ENCODE measurements around the gene RBM23.
A peak's percentile ranks its signal among the peaks of the same experiment; 100 is the strongest.
"Not testable (repeated sequence)": the region's sequence is repeated elsewhere in the genome, so short reads cannot be mapped to it uniquely, and the experiment has no call there.

RBM23 gene

DNA sequence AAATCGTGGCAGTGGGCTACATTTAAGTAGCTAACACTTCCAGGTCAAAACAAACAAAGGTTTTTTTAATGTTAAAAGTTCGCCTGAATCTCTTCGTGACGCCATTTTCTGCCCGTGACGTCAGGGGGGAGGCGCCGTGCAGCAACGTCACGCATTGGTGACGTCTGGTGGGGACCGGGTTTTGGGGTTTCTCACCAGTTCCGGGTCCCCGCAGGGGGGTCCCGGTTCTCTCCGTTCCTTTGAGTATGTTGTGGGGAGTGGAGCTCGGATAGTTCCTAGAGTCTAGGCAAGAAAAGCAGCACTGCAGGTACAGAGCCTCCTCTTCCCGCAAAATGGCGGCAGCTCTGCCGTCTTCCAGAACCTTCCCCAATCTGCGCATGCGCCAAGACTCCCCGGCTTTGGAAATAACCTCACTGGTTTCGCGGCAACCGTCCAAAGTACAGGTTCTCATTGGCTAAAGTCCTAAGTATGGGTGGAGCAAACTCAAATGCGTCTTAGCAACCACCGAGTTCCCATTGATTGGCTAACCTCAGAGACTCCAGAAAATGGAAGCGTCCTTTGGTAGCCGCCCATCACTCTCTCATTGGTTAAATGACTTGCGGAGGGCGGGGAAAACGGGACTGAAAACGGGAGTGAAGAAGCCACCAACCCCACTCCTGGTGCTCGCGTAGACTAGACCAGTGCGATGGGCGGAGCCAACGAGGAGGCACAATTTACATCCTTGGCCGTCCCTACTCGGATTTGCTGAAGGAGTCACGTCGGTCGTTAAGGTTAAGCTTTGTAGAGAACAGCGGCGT lies at the start of gene RBM23:
TSS of gene RBM23 (minus strand) at position 346 of the 797 bp plus-strand sequence.
- DNase-seq, result peak; percentile 99

DNA sequence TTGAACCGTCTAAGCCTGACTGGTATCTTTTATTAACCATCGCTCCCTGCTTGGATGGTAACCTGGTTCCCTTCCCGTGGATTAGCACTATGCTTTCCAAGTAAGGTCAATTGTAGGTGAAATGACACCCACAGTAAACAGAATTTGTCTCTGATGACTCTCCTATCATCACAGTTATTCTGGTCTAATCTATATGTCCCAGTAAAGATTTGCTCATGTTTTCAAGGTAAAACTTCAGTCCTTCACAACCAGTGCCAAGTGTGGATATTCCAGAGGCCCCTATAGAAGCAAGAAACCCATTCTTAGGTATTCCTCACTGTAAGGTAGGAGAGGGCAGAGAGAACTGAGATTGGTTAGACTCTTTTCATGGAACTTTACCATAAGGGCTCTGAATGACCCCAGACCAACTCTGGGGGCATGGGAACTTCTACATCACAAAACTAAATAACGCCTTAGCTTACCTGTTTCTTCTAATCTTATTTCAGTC lies 47.9 kb upstream of the RBM23 start:
- DNase-seq, result no peak

DNA sequence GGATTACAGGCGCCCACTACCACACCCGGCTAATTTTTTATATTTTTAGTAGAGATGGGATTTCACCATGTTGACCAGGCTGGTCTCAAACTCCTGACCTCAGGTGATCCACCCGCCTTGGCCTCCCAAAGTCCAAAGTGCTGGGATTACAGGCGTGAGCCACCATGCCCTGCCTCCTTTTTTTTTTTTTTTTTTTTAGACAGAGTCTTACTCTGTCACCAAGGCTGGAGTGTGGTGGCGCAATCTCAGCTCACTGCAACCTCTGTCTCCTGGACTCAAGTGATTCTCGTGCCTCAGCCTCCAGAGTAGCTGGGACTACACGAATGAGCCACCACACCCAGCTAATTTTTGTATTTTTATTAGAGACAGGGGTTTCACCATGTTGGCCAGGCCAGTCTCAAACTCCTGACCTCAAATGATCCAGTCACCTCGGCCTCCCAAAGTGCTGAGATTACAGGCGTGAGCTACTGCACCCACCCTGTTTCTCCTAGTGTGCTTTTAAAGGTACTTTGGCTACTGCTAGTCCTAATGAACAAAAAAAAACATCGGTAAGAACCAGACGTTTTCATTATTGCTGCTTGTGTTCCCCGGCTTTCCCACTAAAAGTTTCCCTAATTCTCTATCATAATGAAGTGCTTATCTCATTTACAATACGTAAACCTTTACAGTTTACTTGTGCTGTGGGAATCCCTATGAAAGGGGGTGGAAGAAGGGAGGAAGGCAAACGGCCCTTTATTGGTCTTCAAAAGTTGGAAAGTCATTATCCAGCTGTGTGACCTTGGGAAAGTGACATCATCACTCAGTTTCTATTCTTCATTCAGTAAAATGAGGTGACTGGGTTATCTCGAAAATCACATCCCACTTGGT lies 47.2 kb upstream of the RBM23 start:
- not testable (repeated sequence) for DNase-seq

DNA sequence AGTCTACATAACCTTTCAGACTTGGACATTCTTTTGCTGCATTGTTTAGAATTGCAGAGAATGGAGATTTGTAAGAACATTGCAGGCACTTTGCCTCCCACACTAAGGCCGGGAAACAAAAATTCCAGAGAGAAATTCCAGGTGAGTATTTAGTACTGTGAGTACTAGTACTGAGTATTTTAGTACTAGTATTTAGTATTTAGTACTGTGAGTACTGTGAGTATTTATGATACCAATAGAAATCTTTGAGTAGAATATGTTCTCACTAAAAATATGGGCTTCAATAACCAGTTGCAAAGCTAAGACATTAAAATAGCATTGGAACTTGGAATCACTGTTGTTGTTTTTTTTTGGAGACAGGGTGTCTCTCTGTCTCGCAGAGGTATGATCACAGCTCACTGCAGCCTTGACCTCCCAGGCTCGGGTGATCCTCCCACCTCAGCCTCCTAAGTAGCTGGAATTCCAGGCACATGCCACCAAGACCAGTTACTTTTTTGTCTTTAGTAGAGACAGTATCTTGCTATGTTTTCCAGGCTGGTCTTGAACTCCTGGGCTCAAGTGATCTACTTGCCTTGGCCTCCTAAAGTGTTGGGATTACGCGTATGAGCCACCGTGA lies 43.2 kb upstream of the RBM23 start:
- no peak for DNase-seq

DNA sequence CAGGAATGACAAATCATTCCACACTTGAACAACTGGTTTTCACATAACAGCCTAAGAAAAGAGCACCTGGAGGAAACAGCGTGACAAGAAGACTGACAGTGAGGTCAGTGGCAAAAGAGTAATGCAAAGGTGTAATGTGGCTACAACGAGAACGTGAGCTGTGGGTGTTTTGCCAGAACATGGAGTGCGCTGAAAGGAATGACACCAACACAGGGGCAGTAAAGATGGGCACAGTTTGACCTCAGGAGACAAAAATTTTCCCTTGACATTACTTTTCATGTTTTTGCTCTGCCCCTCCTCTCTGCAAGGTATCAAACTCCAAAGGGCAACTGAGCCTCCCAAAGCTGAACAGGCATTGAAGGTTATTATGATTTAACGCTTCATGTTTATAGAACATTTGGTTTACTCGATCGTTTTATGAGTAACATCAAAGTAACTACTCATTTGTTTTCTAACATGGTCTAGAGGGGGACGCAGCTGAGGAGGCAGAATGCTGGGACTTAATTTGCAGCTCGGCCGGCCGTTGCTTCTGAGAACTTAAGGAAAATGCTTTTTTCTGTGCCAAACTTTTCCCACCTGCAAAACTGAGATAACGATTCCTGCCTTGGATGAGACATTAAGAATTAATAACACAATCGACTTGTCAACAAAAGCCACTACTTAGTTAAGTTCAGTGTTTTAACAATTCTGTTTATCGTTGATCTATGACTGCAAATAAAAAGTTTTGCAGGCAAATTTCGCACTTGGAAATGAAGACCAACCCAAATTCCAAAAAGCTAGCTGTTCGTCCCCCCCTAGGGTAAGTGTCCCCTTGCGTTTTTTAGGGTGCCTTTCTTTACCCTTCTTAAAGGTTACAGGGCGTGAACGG lies 37.0 kb upstream of the RBM23 start:
- no peak for DNase-seq

DNA sequence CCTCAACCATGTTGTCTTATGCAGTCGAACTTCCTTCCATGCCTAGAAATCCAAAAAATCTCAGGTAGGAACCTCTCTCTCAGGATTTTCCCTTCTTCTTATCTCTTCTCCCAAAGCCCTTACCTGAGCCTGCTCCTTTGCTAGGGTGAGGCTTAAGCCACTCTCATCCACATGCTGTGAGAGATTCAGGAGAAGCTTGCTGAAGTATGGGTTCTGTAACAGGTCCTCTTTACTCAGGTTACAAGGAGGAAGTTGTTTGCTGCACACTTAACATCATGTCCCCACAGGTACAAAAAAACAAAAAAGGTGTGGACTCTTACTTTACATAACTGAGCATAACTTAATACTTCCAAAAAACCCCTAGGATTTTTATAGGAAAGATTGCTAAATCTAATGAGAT lies 33.5 kb upstream of the RBM23 start:
- no peak for DNase-seq

DNA sequence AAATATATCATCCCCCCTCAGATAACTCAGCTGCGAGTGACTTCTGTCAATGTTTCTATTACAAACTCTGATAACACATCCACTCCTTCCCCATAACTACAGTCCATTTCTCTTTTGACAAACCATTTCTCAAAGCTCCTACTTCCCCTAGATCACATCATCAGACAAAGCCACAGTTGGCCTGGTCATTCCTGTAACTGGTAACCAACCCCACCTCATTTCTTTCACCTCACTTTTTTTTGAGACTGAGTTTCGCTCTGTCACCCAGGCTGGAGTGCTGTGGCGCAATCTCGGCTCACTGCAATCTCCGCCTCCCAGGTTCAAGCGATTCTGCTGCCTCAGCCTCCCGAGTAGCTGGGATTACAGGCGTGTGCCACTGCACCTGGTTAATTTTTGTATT lies 32.8 kb upstream of the RBM23 start:
- not testable (repeated sequence) for DNase-seq

DNA sequence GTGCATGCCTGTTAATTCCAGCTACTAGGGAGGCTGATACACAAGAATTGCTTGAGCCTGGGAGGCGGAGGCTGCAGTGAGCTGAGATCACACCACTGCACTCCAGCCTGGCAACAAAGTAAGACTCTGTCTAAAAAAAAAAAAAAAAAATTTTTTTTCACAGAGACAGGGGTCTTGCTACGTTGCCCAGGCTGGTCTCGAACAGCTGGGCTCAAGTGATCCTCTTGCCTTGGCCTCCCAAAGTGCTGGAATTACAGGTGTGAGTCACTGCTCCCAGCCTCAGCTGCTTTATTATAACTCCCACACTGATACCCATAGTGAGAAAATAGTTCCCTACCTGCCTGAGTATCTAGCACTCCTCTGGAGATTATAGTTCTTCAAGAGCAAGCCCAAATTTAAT lies 26.7 kb upstream of the RBM23 start:
- DNase-seq, result no peak

DNA sequence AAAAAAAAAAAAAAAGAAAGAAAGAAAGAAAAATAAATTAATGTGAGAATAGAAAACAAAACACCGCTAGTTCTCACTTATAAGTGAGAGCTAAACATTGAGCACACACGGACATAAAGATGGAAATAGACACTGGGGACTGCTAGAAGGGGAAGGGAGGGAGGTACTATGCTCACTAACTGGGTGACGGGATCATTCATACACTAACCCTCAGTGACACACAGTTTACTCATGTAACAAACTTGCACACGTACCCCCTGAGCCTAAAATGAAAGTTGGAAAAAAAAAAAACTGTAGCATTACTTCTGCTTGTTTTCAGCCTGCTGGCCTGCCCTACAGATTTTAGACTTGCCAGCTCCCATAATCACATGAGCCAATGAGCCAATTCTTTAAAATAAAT lies 20.7 kb upstream of the RBM23 start:
- no peak for DNase-seq

DNA sequence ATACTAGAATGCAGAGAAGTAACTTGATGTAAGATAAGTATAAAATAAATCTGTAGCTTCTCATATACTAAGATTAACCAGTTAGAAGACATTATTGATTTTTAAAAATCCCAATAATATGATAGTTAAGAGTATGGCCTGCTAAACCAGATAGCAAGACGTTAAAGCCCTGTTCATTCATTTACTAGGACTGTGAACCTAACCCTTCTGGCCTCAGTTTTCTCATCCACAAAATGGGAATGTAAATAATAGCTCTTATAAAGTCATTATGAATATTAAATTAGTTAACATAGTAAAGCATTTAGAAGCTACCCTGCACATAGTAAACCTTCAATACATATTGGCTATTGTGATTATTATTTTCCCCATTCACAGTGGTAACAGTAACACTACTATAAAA lies 16.2 kb upstream of the RBM23 start:
- DNase-seq, result no peak

DNA sequence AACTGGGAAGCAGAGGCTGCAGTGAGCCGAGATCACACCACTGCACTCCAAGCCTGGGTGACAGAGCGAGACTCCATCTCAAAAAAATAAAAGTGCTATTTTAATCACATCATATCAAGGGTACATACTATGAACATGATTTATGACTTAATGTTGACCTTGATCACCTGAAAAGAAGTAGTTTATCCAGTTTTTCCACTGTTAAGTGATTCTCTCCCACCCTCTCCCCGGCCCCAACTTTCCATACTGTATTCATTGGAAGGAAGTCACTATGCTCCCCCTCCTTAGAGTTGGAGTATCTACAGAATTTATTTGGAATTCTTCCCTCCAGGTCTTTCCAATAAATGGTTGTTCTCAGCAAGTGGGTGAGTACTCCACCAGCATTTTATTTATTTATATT lies 13.2 kb upstream of the RBM23 start:
- DNase-seq, result no peak

DNA sequence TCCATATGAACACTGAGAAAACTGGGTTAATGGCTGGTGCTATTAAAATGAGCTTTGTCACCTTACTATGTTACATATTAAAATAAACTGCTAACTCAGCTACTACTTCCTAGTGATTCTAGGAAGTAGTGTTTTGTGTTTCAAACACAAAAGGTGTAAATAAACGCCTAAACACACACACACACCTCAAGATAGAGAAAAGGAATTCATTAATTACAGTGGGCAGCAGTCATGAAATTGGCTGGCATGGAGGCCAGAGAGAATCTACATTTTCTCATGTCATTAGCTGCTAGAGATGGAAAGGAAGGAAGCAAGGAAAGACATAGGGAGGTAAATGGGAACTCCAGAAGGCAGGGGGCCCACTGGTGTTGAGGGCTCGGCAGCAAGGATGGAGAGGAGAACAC lies 11.0 kb upstream of the RBM23 start:
- DNase-seq, result no peak

DNA sequence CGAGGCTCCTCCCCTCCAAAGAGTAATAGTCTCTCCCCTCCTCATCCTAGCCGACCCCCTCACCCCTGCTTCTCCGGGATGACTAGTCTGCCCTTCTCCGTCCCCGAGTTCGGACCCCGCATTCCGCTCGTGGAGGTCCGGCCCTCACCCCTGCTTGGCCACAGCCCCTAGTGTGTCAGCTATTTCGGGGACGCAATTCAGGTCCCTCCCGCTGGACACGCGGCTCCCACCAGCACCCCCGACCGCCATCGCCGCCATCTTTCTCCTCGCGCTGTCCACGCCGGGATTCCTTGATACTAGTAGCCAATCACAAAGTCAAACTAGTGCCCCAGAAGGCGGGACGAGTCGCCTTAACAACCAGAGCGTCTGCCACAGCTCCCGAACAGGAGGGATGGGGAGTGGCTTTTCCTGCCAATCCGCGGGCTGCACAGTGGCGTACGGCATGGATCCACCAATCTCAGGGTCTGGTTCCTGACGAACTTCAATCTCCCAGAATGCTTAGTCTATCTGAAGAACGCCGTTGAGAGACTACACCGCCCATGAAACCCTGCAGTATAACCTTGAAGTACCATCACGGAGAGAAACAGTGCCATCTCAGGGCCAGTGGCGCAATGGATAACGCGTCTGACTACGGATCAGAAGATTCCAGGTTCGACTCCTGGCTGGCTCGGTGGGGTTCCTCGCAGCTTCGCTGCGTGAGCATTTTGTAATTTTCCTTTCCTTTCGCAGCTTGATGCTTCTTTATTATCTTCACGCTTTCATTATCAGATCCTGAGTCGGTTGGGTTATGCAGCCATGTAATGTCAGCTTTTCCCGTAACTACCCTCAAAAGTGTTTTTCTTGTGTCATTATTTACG lies 10.4 kb upstream of the RBM23 start, which contains the start of gene PRMT5:
TSS of gene PRMT5 (minus strand) at position 273 of the 857 bp plus-strand sequence. CDS start at position 258, 15 bp downstream.
- peak; percentile 100 for DNase-seq

DNA sequence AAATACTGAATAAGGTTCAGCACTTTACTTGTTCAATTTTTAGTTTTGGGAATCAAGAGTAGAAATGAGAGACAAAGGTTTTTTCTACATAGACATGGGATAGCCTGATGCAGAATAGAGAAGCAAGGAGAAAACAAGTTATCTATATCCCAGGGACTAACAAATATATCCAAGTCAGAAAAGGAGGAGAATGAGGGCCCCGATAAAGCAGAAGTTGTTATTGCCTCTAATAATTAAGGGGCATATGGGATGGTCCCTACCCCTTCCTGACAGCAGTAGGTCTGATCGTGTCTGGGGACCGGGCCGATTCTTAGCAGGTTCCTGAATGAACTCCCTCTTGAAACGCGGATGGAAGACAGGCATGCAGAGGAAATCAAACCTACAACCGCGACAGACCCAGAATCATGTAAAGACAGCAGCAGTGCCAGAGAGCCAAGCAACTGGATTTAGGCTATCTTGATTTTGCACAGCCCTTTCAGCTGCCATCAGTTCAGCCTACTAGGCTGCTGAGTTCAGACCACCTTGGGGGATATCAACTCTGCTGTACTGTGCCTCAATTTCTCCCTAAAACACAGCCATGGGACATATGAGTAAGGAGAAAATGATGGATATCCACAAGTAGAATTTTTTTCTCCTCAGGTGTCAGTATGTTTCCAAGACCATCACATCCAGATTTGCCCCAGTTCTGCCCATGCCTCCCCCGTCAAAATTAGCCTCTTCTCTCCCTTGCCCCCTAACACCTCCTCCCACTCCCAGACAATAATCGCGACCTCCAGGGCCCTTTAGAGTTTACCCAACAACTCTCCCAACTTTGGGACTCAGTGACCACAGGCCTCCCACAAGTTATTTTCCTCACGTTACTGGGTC lies 9.5 kb upstream of the RBM23 start:
- no peak for DNase-seq

DNA sequence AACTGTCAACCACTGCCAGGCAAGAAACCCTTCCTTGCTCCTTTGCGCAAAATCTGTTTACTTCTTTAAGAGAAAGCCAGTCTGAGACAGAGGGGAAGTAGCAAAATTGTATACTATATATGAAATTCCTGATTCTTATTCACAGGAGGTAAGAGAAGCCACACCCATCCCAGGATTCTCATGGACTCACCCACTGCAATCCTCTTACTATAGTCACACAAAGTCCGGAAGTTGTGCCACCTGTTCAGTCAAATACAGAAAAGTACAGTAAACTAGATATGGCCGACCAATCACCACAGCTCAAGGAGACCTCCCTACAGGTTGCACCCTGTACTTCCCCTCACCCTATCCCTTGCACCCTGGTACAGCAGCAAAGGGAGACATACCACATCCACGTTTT lies 7.4 kb upstream of the RBM23 start:
- peak; percentile 59 for DNase-seq

DNA sequence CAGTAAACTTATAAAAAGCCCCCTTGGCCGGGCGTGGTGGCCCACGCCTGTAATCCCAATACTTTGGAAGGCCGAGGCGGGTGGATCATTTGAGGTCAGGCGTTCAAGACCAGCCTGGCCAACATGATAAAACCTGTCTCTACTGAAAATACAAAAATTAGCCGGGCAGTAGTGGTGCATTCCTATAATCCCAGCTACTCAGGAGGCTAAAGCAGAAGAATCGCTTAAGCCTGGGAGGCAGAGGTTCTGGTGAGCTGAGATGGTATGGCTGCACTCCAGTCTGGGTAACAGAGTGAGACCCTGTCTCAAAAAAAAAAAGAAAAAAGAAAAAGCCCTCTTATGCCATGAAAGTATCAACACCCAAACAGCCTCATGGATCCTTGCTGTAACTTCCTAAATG lies 6.6 kb upstream of the RBM23 start:
- DNase-seq, result no peak

DNA sequence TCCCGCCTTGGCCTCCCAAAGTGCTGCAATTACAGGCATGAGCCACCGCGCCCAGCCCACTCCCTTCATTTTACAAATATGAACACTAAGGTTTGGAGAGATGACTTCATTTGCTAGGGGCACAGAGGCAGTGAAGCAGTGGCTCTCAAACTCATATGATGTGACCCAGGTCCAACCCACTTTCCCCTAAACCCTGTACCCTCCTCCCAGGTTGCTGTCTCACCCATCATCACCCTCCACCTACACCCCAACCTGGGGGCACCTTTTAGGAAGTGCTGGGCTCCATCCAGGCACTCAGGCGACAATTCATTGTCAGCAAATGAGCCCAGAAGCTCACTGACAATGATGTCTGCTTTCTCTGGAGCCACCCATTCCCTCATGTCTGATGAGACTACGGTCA lies 4.8 kb upstream of the RBM23 start:
- no peak for DNase-seq

DNA sequence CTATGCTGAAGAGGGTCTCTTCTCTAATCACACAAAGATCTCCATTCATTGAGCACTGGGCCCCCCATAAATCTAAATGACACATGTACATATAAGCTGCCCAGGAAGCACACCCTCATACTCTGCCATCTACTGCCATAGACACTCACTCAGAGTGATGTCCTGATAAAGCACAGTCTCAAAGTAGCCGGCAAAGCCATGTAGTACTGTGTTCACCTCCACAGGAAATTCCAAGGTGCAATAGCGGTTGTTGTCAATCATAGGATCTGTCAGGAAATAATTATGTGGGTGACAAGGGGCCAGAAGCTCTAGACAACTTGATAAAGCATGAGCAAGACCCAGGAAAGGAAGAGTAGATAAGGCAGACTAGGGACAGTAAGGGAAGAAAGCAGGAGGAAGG lies 3.3 kb upstream of the RBM23 start:
- DNase-seq, result no peak

DNA sequence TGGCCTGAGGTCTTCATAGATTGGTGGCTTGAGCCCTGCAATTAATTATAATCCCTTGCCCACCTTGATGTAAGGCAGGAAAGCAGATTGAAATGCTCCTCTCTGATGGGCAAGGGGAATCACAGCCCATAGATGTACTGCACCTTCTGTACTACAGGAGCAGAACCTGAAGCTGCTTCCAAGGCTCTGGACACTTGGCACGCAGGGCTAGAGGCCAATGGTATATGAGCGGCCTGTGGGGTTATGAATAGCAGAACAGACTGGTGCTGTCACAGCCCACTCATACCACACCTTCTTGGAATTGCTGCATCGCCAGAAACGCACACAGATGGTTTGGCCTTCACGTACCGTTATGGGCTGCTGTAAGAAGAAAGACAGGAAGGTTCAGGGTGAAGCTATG lies 1.7 kb upstream of the RBM23 start:
- DNase-seq, result no peak

DNA sequence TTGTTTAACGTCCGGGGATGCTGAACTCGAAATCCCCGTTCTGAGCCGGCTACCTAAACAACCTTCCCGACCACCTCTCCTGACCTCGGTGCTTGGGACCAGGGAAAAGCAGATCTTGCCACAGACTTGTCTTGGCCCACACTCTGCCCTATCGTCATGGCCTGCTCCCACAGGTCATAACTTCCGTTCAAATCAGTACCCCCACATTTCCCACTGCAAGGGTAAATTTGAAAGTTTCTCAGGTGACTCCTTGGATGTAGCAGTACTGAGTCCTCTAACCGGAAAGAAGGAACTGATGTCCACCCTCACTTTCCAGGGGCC lies 612 bp upstream of the RBM23 start:
- DNase-seq, result no peak

Measured in NCI-H226 (cell line).